Left ventricle myocardium inferior (tissue), 1 donor: ENCODE measurements around the gene SLC10A7. TPM values are rescaled to one million over a fixed set of nuclear protein-coding genes. Genes with fewer than 3 reads are reported as not detected.

ENCODE experiments used
- DNase-seq: peaks from one replicate; pipeline ENCODE4 v3.0.0-alpha.2; 2020
- H3K27ac ChIP-seq: fragments of 200-600 bp; replicated peaks from 2 replicates; pipeline ENCODE4 v1.8.0; 2021
- H3K27me3 ChIP-seq: fragments of 200-600 bp; 2 replicates; pipeline ENCODE4 v1.8.0; 2021; ENCODE audit warnings: low read depth
- H3K36me3 ChIP-seq: fragments of 200-600 bp; 2 replicates; pipeline ENCODE4 v1.8.0; 2021
- H3K4me1 ChIP-seq: fragments of 200-600 bp; 2 replicates; pipeline ENCODE4 v1.8.0; 2021
- H3K4me3 ChIP-seq: fragments of 200-600 bp; 2 replicates; pipeline ENCODE4 v1.8.0; 2021; ENCODE audit warnings: mild to moderate bottlenecking, moderate library complexity
- H3K9me3 ChIP-seq: fragments of 200-600 bp; replicated peaks from 2 replicates; pipeline ENCODE4 v1.8.0; 2021
- CTCF ChIP-seq: fragments of 200-600 bp; IDR thresholded peaks from 2 replicates; pipeline ENCODE4 v1.8.0; 2021; ENCODE audit warnings: antibody characterized with exemption, mild to moderate bottlenecking, borderline replicate concordance
- intact Hi-C: fragments of 100-400 bp; cut with micrococcal nuclease; formaldehyde crosslinking; loops from one replicate; pipeline ENCODE4 v1.11.0; 2022
- total RNA-seq: library from RNA; stranded (reverse); fragmentation: NEBNext Ultra II Directional; extraction: Animal tissue kit (Norgen Biotek cat#: 25700); gene quantifications from one replicate; pipeline ENCODE4 v1.2.1, GENCODE V29; 2021
- donor health status: DM: no; HTN: yes; CAD: no; lungs with severe emphysema.

The SLC10A7 gene
- total RNA-seq, 1 donor from 2014 or later, result 4.3 TPM

DNA sequence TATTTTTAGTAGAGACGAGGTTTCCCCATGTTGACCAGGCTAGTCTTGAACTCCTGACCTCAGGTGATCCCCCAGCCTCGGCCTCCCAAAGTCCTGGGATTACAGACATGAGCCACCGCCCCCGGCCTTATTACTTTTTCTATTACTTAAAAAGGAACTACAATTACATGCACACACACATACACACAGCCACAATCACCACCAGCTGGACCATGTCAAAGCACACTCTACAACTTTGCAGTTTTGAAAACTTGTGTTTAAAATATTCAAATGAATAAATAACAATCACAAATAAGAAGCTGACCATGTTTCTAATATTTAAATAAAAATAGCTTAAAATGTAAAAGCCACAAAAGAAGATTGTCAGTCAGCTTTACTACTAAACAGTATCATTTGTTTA is 23.4 kb downstream of the SLC10A7 start:
- Histone ChIP-seq H3K36me3 (peaks cover 20% of the 10 kb centered on the region), H3K4me3 (no peak overlapping the region), H3K27ac (no peak overlapping the region), H3K27me3 (no peaks in the 10 kb centered on the region), H3K9me3 (no peaks in the 10 kb centered on the region), H3K4me1 (no peaks in the 10 kb centered on the region)
- DNase-seq, result no peak
- no peak for TF ChIP-seq CTCF
- intact Hi-C loops, result no loop called here

GRCh38 chr4:146495269-146495668 is 26.5 kb downstream of the SLC10A7 start:
- Histone ChIP-seq H3K27me3 (no peaks in the 10 kb centered on the region), H3K36me3 (no peaks in the 10 kb centered on the region), H3K9me3 (no peaks in the 10 kb centered on the region), H3K4me1 (no peaks in the 10 kb centered on the region), H3K27ac (no peak overlapping the region), H3K4me3 (no peak overlapping the region)
- TF ChIP-seq CTCF, result no peak
- DNase-seq, result no peak
- intact Hi-C loops, result no loop called here

GRCh38 chr4:146494143-146494542 is 27.6 kb downstream of the SLC10A7 start:
- TF ChIP-seq CTCF, result no peak
- DNase-seq, result no peak
- Histone ChIP-seq H3K9me3 (no peaks in the 10 kb centered on the region), H3K4me1 (no peaks in the 10 kb centered on the region), H3K36me3 (no peaks in the 10 kb centered on the region), H3K27ac (no peak overlapping the region), H3K4me3 (no peak overlapping the region), H3K27me3 (no peaks in the 10 kb centered on the region)
- intact Hi-C loops, result no loop called here

DNA sequence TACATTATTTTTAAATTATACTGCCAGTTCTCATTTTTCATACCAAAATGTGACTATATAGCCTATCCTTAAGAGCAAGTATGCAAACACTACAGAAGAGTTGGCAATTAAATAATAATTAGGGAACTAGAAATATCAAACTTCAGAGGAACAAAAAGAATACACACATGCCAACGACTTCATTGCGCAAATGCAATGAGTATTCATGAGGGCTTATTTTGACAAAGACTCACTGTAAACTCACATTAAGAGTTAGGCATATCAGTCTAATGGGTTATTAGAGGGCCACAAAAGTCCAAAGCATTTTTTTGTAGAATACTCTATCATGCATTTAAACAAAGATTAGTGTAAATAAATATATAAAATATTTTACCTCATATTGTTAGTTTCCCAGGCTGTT is 31.6 kb downstream of the SLC10A7 start:
- peaks cover 5% of the 10 kb centered on the region for H3K36me3 ChIP-seq
- no peak for DNase-seq
- H3K4me1 ChIP-seq, result no peaks in the 10 kb centered on the region
- no peaks in the 10 kb centered on the region for H3K9me3 ChIP-seq
- no peak overlapping the region for H3K4me3 ChIP-seq
- H3K27ac ChIP-seq, result no peak overlapping the region
- TF ChIP-seq CTCF, result no peak
- no peaks in the 10 kb centered on the region for H3K27me3 ChIP-seq
- intact Hi-C loops, result no loop called here

GRCh38 chr4:146488495-146489174 is 33.1 kb downstream of the SLC10A7 start:
- Histone ChIP-seq H3K27me3 (no peaks in the 10 kb centered on the region), H3K27ac (no peak overlapping the region), H3K9me3 (peaks cover 12% of the 10 kb centered on the region), H3K36me3 (peaks cover 14% of the 10 kb centered on the region), H3K4me1 (no peaks in the 10 kb centered on the region), H3K4me3 (no peak overlapping the region)
- no peak for TF ChIP-seq CTCF
- intact Hi-C loops, result no loop called here
- no peak for DNase-seq
